ENCODE data around the gene DNAJC7.

- TF ChIP-seq GATA1 (IDR thresholded peaks at IDR 0.05; ENCODE audit: low read depth, low read length) (no peak), POLR2A (IDR thresholded peaks at IDR 0.05; ENCODE audit: low read length) (no peak)
Measured at GRCh38 chr17:41956522-41956921, 60.7 kb downstream of the DNAJC7 start.

All from erythroblast (primary cell).